ENCODE measurements around the gene DCAF15. TPM values are rescaled to one million over a fixed set of nuclear protein-coding genes. Genes with fewer than 3 reads are reported as not detected.

DCAF15 gene
- polyA plus RNA-seq, 3 donors: 2.8 to 116 (median 3.4) TPM

- Mint-ChIP-seq H3K36me3 (peaks cover 3 to 15% of the 10 kb centered on the region in 2 donors), H3K27me3 (ENCODE audit: low read depth in 3 of 3) (peaks cover 0 to 7% (median 0%) of the 10 kb centered on the region in 3 donors), H3K4me3 (peak overlapping the region; percentile 83 to 85), H3K27ac (peak overlapping the region; percentile 99 to 100 (median 100)), H3K4me1 (peaks cover 42% of the 10 kb centered on the region), H3K9me3 (peaks cover 0 to 2% (median 0%) of the 10 kb centered on the region in 7 donors)
- Histone ChIP-seq H3K36me3 (replicated peaks in 1 of 2; ENCODE audit: control insufficient read depth in 1 of 2, insufficient read depth in 2 of 2, low read length in 2 of 2) (peaks cover 1 to 2% of the 10 kb centered on the region in 2 donors), H3K9me3 (replicated peaks in 1 of 2; ENCODE audit: control insufficient read depth in 1 of 2, insufficient read depth in 1 of 2, low read length in 2 of 2) (no peaks in the 10 kb centered on the region), H3K4me1 (ENCODE audit: control insufficient read depth in 1 of 2, insufficient read depth in 2 of 2, low read length in 2 of 2) (peaks cover 38 to 45% of the 10 kb centered on the region in 2 donors), H3K4me3 (replicated peaks in 1 of 3; ENCODE audit: low read depth in 2 of 3, low read length in 3 of 3) (peak overlapping the region; percentile 50 to 80 (median 68)), H3K27ac (ENCODE audit: low read depth in 1 of 2, low read length in 2 of 2) (peak overlapping the region; percentile 91 to 98), H2AFZ (ENCODE audit: insufficient read depth, low read depth, low read length, poor library complexity, severe bottlenecking) (peak overlapping the region; percentile 52), H3K79me2 (ENCODE audit: insufficient read depth, low read length) (peaks cover 41% of the 10 kb centered on the region), H3K4me2 (replicated peaks; ENCODE audit: extremely low read depth, low read length, poor library complexity, severe bottlenecking) (peak overlapping the region; percentile 78), H4K20me1 (ENCODE audit: insufficient read depth, low read length) (no peaks in the 10 kb centered on the region), H3K9ac (ENCODE audit: insufficient read depth, low read length, poor library complexity, severe bottlenecking) (peak overlapping the region; percentile 99), H3K27me3 (ENCODE audit: control insufficient read depth in 2 of 2, insufficient read depth in 2 of 2, low read length in 2 of 2) (no peaks in the 10 kb centered on the region)
- no peak for TF ChIP-seq CTCF (IDR thresholded peaks at IDR 0.05)
- under 1% methylated on average over 37 of the region's 50 CpGs for WGBS (ENCODE audit: insufficient coverage)
- DNase-seq: peak; percentile 79 to 90 (median 85)
- intact Hi-C loops (cut with micrococcal nuclease): loop anchor here (1.0 to 2.0 kb wide), 4 partner anchors 18 to 76 kb away; no protein-coding TSS in a partner anchor
Observed at GRCh38 chr19:14005349-14006084, 53.2 kb downstream of the DCAF15 start.

GRCh38 chr19:14006085-14006765 is 53.9 kb downstream of the DCAF15 start, which contains the start of gene RFX1:
Gene RFX1, minus strand, starts transcription at chr19:14006320. Its CDS starts 12,477 bp downstream, at chr19:13993843.
- H3K27me3 ChIP-seq (ENCODE audit: control insufficient read depth in 2 of 2, insufficient read depth in 2 of 2, low read length in 2 of 2): no peaks in the 10 kb centered on the region
- peaks cover 0 to 2% (median 0%) of the 10 kb centered on the region in 7 donors for H3K9me3 Mint-ChIP-seq
- H3K27me3 Mint-ChIP-seq (ENCODE audit: low read depth in 3 of 3): peaks cover 0 to 5% (median 0%) of the 10 kb centered on the region in 3 donors
- peak within 1 kb of the TSS; percentile 78 for H3K4me2 ChIP-seq (replicated peaks; ENCODE audit: extremely low read depth, low read length, poor library complexity, severe bottlenecking)
- H4K20me1 ChIP-seq (ENCODE audit: insufficient read depth, low read length): no peaks in the 10 kb centered on the region
- DNase-seq: peak; percentile 99 to 100 (median 99)
- H3K9ac ChIP-seq (ENCODE audit: insufficient read depth, low read length, poor library complexity, severe bottlenecking): peak within 1 kb of the TSS; percentile 99
- peak within 1 kb of the TSS; percentile 83 to 95 for H3K4me3 Mint-ChIP-seq
- intact Hi-C loops (cut with micrococcal nuclease): loop anchor here in 1 of 2 donors (1.0 to 2.0 kb wide), 2 partner anchors 55 to 75 kb away; no protein-coding TSS in a partner anchor
- peaks cover 38 to 45% of the 10 kb centered on the region in 2 donors for H3K4me1 ChIP-seq (ENCODE audit: control insufficient read depth in 1 of 2, insufficient read depth in 2 of 2, low read length in 2 of 2)
- H3K9me3 ChIP-seq (replicated peaks in 1 of 2; ENCODE audit: control insufficient read depth in 1 of 2, insufficient read depth in 1 of 2, low read length in 2 of 2): no peaks in the 10 kb centered on the region
- peaks cover 0 to 9% of the 10 kb centered on the region in 2 donors for H3K36me3 Mint-ChIP-seq
- peaks cover 34% of the 10 kb centered on the region for H3K79me2 ChIP-seq (ENCODE audit: insufficient read depth, low read length)
- H2AFZ ChIP-seq (ENCODE audit: insufficient read depth, low read depth, low read length, poor library complexity, severe bottlenecking): peak within 1 kb of the TSS; percentile 88
- WGBS (ENCODE audit: insufficient coverage): 0% methylated on average over 39 of the region's 58 CpGs
- no peaks in the 10 kb centered on the region for H3K36me3 ChIP-seq (replicated peaks in 1 of 2; ENCODE audit: control insufficient read depth in 1 of 2, insufficient read depth in 2 of 2, low read length in 2 of 2)
- peak within 1 kb of the TSS; percentile 91 to 98 for H3K27ac ChIP-seq (ENCODE audit: low read depth in 1 of 2, low read length in 2 of 2)
- peak within 1 kb of the TSS; percentile 99 to 100 (median 100) for H3K27ac Mint-ChIP-seq
- TF ChIP-seq CTCF (IDR thresholded peaks at IDR 0.05): no peak
- peaks cover 40% of the 10 kb centered on the region for H3K4me1 Mint-ChIP-seq
- peak within 1 kb of the TSS; percentile 50 to 80 (median 68) for H3K4me3 ChIP-seq (replicated peaks in 1 of 3; ENCODE audit: low read depth in 2 of 3, low read length in 3 of 3)
